D721Med (cell line): Measurements from ENCODE around the gene FAM120A.

Experiments used
- DNase-seq: peaks from one replicate; pipeline ENCODE4 v3.0.0; 2011; ENCODE audit warnings: low spot score; ENCODE audit not compliant: insufficient read length
- FAIRE-seq: peaks from 2 replicates; lab custom pipeline; 2011; peaks lifted over from hg19 to GRCh38; lab: Jason Lieb, UNC
- CTCF ChIP-seq: IDR thresholded peaks from 2 replicates; pipeline ENCODE4 v1.5.1; 2012; ENCODE audit warnings: mild to moderate bottlenecking, control low read depth; ENCODE audit not compliant: insufficient read depth; ENCODE audit errors: missing control alignments

The FAM120A gene

DNA sequence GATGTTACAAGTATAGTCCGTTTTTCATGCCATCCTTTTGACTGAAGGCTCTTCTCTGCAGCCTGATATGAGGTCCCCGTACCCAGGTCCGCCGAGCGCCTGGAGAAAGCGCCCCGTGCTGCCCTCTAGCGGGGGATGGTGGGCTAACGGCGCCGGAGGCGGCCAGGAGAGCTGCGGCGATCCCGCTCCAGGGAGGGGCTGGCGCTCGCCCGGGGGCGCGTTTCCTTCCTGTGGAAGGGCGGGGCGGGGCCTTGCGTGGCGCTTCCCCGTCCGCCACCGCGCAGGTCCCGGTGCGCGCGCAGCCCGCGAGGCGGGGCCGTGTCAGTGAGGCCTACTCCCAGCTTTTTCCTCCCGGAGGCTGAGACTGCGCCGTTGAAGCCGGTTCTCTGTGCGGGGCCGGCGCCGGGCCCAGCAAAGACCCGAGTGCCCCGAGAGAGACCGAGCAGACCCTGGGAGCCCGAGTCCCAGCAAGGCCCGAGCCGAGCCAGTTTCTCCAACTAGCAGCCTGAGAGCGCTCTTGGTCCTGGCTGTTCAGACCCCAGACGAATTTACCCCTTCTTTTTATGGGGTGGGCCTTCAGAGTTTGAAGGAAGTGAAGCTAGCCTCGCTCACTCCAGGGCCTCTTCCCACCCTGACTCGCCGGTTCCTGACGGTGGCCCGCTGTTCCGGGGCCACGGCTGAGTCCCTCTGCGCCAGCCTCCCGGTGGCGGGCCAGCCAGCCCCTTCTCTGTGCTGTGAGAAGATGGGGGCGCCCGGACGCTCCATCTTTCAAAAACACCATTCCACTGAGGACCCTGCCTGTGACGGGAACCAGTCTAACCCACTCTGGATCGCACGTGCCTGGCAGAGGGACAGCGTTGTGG, 115.2 kb downstream of the FAM120A start:
- DNase-seq, result peak; percentile 92
- TF ChIP-seq CTCF, result peak; percentile 79
- FAIRE-seq, result no peak

GRCh38 chr9:93567271-93567959, 115.9 kb downstream of the FAM120A start:
- DNase-seq, result no peak
- no peak for TF ChIP-seq CTCF
- no peak for FAIRE-seq

GRCh38 chr9:93568169-93568568, 116.7 kb downstream of the FAM120A start:
- no peak for TF ChIP-seq CTCF
- DNase-seq (no peak), FAIRE-seq (no peak)

DNA sequence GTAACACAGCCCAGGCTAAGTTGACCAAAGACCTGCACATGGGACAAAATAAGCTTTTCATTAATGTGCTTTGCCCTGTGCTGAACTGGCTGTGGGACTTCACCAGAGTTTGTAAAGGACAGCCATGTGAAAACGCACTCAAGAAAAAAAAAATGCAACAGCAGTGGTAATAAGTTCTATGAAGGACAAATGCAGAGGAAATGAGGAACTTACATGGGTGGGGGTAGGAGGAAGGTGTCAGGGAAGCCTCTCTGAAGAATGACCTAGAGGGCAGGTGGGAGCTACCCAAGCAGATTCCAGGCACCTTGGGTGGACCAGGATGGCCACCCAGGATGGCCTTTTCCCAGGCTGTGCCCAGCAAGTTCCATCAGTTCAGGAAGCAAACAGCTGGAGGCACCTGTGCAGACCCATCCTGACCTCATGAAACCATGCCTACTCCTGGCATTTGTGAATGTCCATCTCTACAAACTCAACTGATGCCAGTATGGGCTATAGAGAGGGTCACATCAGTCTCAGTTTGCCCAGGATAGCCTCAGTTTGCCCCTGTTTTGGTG, 118.2 kb downstream of the FAM120A start:
- FAIRE-seq (no peak), DNase-seq (no peak)
- no peak for TF ChIP-seq CTCF

DNA sequence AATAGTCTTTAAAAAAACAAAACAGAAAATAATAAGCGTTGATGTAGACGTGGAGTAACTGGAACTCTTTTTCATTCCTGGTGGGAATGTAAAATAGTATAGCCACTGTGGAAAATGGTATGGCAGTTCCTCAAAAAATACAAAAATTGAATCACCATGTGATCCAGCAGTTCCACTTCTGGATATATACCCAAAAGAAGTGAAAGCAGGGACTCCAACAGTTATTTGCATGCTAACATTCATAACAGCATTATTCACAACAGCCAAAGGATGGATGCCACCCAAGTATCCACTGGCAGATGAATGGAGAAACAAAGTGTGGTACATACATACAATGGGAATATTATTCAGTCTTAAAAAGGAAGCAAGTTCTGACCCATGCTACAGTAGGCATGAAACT, 120.7 kb downstream of the FAM120A start:
- FAIRE-seq (no peak), DNase-seq (no peak)
- no peak for TF ChIP-seq CTCF

- no peak for FAIRE-seq
- no peak for TF ChIP-seq CTCF
Observed at GRCh38 chr9:93572636-93573515, 121.4 kb downstream of the FAM120A start.

More at GRCh38 chr9:93572636-93573515, 121.4 kb downstream of the FAM120A start:
- no peak for DNase-seq
